SHP77 (cell line): ENCODE results near the gene GALNT18.
A peak's percentile ranks its signal among the peaks of the same experiment; 100 is the strongest.
"Not testable (repeated sequence)": the region's sequence is repeated elsewhere in the genome, so short reads cannot be mapped to it uniquely, and the experiment has no call there.

ENCODE experiments used
- DNase-seq, 2 experiments: peaks; one replicate each; lab custom pipeline; 2025; lab: John Stamatoyannopoulos, UW

GALNT18 gene

DNA sequence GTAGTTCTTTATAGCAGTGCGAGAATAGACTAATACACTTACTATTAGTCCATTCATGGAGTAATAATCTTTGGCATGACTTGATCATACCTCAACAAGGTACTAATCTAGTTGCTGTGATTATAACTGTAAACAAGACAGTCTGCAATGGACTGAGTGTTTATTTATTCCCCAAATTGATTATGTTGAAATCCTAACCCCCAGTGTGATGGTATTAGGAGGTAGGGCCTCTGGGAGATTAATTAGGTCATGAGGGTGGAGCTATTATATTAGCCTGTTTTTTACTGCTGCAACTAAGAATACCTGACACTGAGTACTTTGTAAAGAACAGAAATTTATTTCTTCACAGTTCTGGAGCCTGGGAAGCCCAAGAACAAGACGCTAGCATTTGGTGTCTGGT is 237.8 kb downstream of the GALNT18 start:
- no peak for DNase-seq

DNA sequence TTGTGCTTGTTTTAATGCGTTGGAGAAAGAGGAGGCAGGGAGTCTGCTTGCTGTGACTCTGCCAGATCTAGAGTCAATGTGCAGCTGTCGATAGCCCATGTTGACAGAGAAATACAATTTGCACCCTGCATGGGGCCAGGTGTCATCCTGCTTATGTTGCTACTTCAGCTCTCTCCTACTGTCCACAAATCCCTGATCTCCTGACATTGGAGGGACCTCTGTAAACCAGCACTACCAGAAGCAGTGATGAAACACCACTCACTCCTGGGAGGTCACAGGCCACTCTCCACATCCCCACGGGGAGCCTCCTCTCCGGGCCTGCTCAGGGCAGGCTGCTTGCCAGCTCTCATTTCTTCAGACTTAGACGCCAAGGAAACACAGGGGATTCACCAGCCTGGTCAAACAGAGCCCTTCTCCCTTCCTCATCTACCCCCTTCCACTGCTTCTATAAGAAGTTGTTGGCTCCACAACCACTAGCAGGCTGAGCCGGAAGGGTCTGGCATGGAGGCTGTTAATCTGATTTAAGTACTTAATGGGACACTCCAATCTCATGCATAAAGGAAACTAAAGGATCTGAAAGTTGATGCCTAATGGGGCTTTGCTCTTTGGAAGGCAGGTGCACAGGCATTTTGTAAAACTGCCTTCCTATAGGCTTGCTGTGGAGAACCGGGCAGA is 238.8 kb downstream of the GALNT18 start:
- peak; percentile 50 to 58 for DNase-seq

DNA sequence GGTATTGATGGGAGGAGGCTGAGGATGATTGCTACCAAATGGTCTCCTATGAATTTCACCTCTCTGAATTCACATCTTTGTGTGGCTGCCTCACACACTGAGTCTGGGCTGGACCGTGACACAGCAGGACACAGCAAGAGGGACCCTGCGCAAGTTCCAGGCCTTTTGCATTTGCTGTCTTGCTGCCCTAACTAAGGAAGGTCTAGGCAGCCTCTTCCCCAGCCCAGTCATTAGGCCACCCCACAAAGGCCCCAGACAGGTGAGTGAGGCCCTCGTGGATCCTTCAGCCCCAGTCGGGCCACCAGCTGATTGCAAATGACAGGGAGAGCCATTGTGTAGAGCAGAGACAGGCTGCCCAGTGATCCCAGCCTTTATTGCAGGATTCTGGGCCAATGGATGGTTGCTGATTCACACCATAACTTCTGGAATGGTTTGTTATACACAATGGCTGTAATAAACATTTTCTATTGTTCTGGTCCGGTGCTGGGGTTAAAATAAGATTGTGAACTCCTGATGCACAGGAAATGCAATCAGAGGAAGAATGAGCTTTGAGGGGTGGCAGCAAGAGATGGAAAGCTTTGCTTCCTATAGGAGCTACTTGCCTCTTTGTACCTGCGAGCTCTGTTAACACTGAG is 240.2 kb downstream of the GALNT18 start:
- DNase-seq: no peak

DNA sequence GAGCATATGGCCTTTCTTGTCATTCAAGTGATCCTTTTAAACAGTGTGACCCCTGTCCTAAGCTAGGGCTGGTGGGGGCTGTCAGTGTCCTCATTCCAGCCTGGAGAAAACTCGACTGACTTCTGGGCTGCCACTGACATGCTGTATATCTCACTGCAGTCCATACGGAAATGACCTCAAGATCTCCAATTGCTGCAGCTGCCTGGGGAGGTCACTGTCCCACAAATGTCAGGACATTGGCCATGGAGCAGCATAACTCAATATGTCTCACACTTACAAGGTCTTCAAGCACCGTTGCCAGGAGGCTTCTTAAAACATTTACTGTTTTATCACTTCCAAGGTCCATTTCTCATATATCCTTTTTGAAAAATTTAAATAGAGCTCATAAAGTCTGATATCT is 240.9 kb downstream of the GALNT18 start:
- no peak for DNase-seq

DNA sequence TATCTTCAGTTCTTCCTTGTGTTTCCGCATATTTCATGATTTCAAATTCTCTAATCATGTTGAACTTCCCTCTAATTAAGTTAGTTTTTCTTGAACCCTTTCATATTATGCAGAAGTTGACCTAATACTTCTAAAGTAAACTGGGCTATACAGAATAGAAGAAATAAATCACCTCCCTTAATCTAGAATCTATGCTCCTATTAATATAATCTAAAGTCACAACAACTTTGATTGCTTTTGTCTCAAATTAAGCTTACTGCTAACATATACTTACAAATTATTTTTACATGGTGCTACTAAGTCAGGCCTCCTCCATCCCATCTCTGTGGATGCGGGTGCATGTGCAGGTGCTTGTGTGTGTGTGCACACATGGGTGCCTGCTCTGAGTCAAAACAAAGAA is 241.5 kb downstream of the GALNT18 start:
- DNase-seq: no peak

DNA sequence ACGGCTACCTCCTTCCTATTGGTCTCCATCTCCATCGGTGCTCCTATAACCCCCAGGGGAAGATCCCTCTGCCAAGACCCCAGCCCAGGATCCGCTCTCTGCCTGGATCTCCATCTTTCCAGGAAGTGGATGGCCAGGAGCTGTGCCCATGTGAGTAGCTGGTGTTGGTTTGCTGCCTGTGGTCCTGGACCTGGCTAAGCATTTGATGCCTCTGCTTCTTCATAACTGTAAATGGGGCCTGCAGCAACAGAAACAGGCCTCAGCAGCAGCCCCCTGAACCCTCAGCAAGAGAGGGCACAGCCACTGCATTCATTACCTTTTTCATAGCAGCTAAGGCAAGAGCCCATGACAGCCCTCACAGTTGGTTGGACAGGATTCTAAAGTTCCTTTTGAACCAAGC is 242.1 kb downstream of the GALNT18 start:
- no peak for DNase-seq

DNA sequence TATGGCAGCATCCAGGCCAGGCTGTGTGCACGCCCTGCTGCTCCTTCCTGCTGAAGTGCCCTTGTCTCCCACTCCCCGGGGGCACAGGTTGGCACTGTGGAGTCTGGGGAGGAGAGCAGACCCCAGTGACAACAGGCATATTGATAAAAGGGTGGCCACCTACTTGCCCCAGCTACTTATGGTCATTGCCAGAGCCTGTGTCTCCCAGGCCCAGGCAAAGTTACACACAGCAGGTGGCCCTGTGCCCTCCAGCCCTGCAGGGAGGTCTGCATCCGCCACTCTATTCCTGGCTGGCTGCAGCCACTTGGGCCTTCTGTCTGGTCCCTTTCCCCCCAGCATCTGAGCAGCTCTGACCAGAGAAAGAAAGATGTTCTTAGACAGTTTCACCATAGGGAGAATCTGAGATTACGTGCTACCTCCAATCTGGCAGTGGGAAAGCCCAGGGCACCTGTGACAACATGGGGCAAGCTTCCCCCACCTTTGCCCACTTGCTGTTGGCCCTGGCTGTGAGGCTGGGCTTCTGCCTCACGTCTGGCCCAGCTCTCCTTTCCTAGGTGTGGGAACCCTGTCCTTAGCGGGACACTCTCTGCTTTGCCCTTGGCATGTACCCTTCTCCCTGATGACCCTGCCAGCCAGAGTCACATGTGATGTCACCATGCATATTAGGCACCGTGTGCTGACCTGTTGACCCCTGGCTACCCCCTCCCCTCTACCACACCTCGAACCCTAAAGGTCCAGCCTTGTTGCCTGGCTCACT is 243.4 kb downstream of the GALNT18 start:
- DNase-seq: no peak

DNA sequence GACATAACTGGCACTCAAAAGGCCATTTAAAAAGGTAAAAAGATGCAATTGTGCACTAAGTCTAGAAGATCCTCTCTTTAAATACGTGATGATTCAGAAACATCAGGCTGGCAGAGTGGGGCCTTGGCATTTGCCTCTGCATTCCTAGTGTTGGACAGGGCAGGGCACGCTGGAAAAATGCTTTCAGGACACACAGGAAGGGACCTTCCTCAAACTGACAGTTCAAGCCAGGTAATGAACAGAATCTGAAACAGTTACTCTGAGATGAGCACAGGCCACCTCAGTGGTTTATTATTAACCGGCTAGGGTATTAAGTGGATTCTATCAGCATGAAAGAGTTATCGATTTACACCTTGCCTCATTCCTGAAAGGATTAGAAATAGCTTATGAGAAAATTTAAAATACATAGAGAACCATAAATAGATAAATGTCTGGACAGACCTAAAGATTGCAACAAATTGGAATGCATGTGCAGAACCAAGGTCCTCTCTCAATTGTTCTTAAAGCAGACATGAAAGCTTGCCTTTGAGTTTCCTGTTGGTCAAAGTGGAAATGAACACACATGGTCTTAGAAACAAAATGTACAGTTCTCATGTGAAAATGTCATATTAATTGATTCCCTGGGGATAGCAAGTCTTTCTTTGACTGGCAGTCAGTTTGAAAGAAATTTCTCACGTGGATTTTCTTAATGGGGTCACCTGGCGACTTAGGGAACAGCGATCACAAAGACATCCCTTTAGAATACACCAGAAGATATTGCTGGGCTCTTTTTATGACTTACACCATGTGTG is 247.3 kb downstream of the GALNT18 start:
- no peak for DNase-seq

DNA sequence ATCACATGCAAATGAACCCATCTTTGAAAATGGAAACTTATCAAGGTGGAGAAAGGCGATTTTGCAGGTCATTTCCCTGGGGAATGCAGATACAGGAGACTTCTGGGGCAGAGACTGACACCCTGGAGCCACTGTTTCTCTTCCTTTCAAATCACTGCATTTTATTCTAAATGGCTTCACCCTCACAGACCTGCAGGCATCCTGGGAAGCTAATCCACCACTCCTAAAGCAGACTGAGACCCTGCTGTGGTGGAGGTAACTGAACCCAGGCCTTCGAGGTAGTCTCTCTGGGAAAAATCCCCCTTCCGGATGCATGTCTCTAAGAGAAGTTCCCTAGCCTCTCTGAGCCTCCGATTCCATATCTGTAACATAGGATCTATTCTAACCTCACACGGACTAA is 247.9 kb downstream of the GALNT18 start:
- DNase-seq: no peak

DNA sequence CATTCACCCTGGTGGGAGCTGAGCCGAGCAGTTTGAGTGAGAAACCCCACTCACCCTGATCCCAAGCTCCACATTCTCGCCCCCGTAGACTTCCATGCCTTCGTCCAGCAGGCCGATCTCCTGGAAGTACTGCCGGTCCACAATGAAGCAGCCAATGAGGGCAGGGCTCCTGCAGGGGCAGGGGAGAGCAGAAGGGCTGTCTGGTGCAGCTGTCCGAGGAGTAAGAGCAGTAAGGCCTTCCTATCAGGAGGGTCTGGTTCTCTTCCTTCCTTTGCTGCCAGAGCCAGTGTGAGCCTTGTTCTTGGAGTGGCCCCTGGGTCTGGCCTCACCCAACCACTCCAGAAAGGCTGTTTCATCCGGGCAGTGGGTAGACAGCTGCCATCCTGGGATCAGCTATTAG is 249.3 kb downstream of the GALNT18 start:
- DNase-seq: no peak

DNA sequence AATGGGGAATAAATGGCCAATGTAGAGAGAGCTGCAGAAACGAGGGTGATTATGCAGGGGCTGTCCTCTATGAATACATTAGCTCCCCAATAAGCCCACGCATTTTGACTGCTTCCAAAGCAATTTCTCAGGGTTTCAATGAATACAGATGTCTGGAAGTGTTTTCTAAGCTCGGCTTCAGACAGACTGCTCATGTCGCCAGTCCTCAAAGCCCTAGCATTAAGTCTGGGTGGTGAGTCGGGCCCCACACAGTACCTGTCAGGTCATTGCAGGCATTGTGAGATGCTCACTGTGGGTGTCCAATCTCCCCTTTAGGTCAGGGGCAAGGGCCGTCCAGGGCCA is 250.9 kb downstream of the GALNT18 start:
- DNase-seq: no peak

DNA sequence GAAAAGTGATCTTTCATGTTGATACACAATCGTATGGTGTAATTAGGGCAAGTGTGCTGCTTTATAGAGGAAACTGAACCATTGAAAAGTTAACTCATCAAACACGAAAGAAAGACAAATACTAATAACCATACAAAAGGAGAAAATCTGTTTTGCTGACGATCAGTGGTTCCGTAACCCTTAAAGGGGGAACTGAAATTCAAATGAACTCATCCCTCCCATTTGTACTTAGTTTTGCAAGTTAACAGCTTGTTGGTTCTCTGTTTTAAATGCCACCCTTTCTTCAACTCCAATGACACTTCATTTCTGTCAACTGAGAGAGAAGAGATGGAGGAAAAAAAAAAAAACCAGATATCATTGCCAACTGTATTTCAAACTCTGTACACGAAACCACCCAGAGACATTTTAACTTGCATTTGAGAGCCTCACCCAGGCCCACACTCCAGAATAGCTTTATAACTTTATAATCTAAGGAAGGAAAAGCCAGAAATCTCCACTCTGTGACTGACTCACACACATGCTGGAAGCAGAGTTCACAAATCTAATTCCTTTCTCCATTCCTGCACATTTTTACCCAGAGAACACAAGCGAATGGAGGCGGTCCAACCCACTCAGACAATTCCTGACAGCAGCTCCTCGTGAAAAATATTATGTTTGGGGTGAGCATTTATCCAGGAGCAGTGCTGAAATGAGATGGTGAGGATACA is 251.4 kb downstream of the GALNT18 start:
- no peak for DNase-seq

DNA sequence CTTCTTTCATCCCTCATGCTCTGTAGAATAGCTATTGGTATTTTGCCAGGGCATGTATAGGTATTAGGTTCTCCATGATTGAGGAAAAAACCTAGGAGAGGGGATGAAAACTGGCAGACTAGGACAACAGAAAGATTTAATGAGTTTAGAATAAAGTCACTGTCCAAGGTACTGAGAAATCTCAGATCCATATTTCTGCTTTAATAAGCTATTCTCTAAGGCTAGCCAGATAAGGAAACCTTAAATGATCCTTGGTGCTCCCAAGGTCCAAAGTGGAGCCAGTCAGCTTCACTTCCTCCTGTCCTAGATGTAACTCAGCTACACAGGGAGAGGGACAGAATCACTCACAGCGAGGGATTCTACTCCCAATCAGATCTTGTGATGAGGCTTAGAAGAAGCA is 255.0 kb downstream of the GALNT18 start:
- DNase-seq: no peak

DNA sequence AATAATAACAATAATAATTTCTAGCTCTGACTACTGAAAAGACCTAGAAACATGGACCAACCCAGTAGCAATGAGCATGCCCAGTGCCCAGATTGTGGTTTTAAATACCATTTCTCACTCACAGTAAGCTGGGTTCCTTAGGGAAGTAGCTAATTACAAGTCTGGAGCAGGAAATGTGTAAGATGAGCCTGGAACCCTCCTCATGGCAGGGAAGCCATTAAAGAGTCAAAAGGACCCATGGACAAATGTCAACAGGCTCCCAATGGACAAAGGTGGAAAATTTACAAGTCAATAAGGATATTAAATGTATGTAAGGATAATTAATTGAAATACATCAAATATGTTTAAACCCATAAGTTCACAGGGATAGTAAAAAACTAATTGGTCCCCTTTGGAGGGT is 258.1 kb downstream of the GALNT18 start:
- no peak for DNase-seq

DNA sequence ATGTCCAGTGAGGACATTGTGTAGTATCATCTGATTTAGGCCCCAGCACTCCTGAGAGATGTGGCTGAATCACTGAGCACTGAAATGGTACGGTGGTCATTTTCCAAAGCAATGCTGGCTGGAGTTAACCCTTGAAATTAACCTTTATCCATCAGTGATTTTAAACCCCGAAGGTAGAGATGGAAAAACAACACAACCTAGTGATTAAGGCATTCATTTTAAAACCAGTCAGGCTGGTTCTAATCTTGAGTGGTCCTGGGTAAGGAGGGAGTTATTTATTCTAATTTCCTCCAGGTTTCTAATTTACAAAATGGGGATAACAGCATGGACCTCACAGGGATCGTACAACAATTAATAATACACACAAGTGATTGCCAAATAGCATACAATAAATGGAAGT is 262.2 kb downstream of the GALNT18 start:
- no peak for DNase-seq

DNA sequence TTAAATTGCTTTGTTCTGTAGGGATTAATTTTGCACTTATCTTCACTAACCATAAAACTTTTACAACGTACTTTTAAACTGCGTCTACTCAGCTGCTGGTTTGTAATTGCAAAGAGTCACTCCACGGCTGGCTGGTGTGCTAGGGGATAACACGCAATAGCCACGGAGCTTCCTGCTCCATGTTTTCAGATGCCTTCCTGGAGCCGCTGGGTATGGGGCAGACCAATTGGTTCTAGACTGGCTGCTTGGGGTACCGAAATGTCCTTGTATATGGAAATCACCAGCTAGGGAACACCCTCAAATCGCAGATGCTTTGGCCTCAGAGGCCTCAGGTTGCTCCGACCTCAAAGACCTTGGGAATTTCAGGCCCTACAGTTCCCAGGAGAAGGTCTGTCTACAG is 265.0 kb downstream of the GALNT18 start:
- no peak for DNase-seq

DNA sequence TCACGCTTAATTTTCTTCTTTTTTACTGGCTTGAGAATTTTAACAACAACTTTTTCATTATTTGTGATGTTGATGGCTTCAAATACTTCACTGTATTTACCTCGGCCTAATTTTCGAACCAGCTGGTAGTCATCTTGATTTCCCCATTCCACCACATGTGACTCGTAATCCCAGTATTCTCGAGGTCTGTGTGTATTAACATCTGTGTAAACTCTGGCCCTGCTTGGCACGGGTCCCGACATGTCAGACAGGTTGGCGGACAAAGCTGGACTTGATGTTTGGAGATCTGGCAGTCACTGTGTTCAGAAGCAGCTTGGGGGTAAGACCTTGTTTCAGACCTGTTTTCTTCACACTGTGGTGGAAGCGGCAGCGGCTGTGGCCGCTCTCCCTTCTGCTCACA is 268.9 kb downstream of the GALNT18 start, which contains the start of gene CSNK2A3:
Gene CSNK2A3 (minus strand): TSS at position 373 of the 400 bp plus-strand sequence. CDS start 131 bp downstream, at position 242.
- not testable (repeated sequence) for DNase-seq

DNA sequence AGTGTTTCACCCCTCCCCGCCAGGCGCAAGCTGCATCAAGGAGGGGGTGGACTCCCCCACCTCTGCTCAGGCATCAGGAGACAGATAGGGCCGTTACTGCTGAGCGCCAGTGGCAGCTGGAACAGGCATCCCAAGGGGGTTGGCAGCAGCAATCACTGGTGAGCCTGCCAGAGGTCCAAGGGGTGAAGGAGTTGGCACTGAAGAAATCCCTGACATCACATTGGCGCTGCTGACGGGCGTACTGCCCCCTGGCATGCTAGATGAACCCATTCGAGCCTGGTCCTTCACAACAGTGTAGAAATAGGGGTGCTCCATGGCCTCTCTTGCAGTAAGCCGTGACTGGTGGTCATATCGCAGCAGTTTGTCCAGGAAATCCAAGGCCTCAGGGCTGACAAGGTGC is 270.0 kb downstream of the GALNT18 start:
- DNase-seq: not testable (repeated sequence)

DNA sequence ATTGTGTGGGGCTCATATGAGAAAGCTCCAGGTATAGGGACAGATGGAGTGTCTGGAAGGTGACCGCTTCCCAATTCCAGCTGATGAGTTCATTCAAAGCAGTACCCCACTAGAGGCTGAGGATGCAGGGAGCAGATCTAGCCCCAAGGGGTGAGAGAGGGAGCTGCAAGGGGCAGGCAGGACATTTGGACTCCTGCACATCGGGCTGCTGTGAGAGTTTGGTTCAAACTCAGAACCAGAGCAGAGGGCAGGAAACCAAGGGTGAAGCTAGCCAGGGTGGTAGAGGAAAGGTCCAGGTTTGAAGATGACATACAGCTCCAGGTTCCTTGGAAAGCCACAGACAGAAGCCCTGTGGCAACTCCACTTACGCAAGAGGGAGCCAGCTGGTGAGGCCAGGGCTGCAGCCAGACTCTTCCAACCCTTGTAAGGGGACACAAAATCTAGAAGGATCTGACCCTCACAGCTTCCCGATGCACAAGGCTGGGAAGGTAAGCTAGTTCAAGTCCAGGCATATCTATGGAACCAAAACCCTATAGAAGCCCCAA is 270.7 kb downstream of the GALNT18 start:
- DNase-seq: no peak

DNA sequence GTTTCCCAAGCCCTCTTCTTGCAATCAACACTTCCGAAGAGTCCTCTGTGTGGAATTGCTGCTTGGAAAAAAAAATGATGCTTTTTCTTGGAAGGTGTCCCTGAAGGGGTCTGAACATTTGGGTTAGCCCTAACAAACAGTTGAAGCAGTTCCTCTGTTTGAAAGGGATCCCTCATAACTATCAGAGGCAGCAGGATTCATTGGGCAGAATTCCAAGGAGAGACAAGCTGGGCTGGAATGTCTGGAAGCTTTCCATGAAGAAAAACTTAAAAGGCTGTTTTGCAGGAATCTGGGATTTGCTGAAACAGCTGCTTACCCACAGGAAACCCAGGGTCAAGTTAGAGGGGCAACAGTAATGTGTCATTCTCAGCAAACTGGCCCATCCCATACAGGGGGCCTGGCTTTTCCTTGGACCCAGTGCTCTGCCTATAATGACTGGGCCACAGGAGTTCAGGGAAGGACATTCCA is 271.9 kb downstream of the GALNT18 start:
- no peak for DNase-seq

DNA sequence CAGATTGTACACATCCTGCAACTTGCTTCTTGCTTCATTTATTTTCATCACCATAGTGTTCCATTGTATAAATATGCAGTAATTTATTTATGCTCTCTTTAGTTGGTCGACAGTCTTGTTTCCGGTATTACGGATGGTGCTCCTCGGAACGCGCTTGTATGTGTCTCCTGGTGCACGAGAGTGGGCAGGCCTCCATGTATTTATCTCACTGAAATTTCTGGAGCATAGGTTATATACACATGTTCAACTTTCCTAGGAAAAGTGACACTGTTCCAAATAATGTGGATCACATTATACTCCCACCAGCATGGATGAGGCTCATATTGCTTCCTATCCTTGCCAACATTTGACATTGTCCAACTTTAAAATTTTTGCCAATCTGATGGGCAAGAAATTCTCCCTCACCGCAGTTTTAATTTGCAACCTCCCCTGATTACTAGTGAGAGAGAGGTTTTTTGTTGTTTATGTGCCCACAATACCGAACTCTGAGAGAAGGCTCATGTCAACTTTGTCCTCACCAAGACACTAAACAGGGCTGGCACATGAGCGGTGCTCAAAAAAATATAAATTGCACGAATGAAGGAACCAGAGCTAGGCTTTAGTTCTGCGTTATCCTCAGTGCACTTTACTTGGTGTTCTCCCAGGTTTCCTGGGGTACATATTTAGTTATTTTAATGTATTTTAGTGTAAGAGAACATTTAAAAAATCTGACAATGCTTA is 272.5 kb downstream of the GALNT18 start:
- DNase-seq: no peak
